Hypothalamus (tissue), 51 donors: ENCODE data around the gene VCL.
"Not testable (repeated sequence)": the region's sequence is repeated elsewhere in the genome, so short reads cannot be mapped to it uniquely, and the experiment has no call there.

Experiments
- DNase-seq, 51 donors: peaks; one replicate each; lab custom pipeline; 2025; lab: John Stamatoyannopoulos, UW

The VCL gene

DNA sequence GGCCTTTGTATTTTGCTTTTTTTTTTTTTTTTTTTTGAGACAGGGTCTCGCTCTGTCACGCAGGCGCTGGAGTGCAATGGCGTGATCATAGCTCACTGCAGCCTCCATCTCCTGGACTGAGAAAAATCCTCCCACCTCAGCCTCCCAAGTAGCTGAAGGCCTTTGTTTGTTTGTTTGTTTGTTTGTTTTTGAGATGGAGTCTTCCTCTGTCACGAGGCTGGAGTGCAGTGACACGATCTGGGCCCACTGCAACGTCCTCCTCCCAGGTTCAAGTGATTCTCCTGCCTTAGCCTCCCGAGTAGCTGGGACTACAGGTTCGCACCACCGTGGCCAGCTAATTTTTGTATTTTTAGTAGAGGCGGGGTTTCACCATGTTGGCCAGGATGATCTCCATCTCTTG, 2.3 kb downstream of the VCL start:
- not testable (repeated sequence) for DNase-seq

GRCh38 chr10:74000892-74001669, 3.2 kb downstream of the VCL start:
- DNase-seq = no peak

GRCh38 chr10:74006269-74006668, 8.4 kb downstream of the VCL start:
- DNase-seq = no peak

DNA sequence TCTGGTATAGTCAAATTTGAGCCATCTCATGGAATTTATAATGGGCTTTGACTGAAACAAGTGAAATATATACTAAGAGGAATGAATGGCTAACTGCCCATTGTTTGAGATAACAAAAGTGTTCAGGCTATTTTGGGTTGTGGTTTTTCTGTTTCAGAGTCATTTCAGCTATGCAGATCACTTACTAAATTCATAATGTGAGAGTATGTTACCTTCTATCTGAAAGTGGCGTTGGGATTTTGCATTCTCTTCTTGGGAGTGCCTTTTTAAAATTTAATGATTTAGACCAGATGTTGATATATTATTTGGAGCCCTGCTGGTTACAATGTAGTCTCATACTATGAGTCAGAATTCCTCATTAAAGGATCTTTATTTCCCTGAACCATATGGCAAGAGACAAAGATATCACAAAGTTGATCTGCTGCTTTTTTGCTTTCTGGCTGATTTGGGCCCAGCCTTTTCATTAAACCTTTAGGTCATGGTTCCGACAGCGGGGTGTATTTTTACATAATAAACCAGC, 10.4 kb downstream of the VCL start:
- DNase-seq = no peak

GRCh38 chr10:74011017-74011416, 13.1 kb downstream of the VCL start:
- DNase-seq = no peak

- DNase-seq = peak in 5 of 51 donors; percentile 3 to 15 (median 10)
These were observed 13.9 kb downstream of the VCL start for GRCh38 chr10:74011770-74012169.

- DNase-seq = no peak
These were observed 14.6 kb downstream of the VCL start for GRCh38 chr10:74012480-74012879.

DNA sequence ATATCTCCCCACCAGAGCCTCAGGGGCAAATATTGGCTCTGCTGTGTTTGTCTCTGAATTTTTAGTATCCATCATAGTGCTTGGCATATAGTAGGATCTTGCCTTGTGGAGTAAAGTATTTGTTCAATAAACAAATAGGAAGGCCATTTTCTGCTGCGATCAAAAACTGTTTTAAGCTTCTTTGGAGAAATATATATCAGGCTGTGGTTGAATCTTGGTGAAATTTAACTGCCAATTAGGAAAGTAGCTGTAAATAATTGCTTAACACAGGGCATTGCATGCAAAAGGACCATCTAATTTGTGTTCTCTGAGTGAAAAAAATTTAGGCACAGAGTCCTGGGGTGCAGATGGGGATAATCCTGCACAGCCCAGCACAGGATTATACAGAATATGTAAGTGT, 15.1 kb downstream of the VCL start:
- no peak for DNase-seq

DNA sequence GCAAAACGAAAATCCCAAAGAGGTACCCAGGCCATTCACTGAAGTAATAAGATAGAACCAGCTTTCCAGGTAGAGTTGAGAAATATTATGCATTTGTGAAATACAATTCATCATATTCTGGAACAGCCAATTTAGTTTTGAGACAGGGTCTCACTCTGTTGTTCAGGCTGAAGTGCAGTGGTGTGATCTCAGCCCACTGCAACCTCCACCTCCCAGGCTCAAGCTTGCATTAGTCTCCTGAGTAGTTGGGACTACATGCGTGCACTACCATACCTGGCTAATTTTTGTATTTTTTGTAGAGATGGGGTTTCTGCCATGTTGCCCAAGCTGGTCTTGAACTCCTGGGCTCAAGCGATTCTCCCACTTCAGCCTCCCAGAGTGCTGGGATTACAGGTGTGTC, 16.7 kb downstream of the VCL start:
- DNase-seq = not testable (repeated sequence)

- no peak for DNase-seq
These were observed 20.3 kb downstream of the VCL start for GRCh38 chr10:74018241-74018640.

GRCh38 chr10:74021248-74022055, 23.5 kb downstream of the VCL start:
- DNase-seq = no peak

GRCh38 chr10:74022926-74023629, 25.2 kb downstream of the VCL start:
- no peak for DNase-seq

- DNase-seq = no peak
These were observed 26.7 kb downstream of the VCL start for GRCh38 chr10:74024600-74024999.

GRCh38 chr10:74025380-74025978, 27.6 kb downstream of the VCL start:
- DNase-seq = no peak

- DNase-seq = no peak
These were observed 28.6 kb downstream of the VCL start for GRCh38 chr10:74026428-74027015.

- no peak for DNase-seq
These were observed 29.8 kb downstream of the VCL start for GRCh38 chr10:74027702-74028101.

GRCh38 chr10:74029943-74030342, 32.0 kb downstream of the VCL start:
- no peak for DNase-seq

GRCh38 chr10:74032208-74032607, 34.3 kb downstream of the VCL start:
- not testable (repeated sequence) for DNase-seq

- DNase-seq = no peak
These were observed 35.2 kb downstream of the VCL start for GRCh38 chr10:74032900-74033655.

DNA sequence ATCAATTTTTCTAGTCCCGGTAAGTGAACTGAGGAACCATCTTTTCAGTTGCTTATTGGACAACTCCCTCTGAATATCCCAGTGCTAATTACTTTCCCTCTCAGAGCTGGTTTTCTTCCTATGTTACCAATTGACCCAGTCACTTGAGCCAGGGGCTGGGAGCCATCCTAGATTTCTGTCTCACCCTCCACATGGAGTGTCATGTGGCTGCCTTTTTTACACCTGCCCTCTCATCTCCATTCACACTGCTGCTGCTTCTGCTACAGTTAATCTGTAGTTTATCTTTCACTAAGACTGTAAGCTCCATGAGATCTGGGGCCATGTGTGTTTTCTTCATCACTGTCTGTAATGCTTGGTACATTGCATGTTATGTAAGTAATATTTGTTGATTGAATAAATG, 35.8 kb downstream of the VCL start:
- no peak for DNase-seq
